Effector memory CD4-positive, alpha-beta T cell (primary cell): ENCODE data around the gene PPP1CB.
A peak's percentile ranks its signal among the peaks of the same experiment; 100 is the strongest.
"Not testable (repeated sequence)": the region's sequence is repeated elsewhere in the genome, so short reads cannot be mapped to it uniquely, and the experiment has no call there.

Experiments used
- DNase-seq, 3 donors: peaks; one replicate each; pipeline ENCODE4 v3.0.0-alpha.2; 2020
- H3K27ac ChIP-seq: 2 replicates; pipeline ENCODE4 v1.7.0; 2013; ENCODE audit warnings: mild to moderate bottlenecking, low read length, moderate library complexity; ENCODE audit not compliant: insufficient read depth, poor library complexity, severe bottlenecking
- H3K27me3 ChIP-seq: replicated peaks from 2 replicates; pipeline ENCODE4 v1.7.0; 2013; ENCODE audit warnings: mild to moderate bottlenecking, low read length; ENCODE audit not compliant: insufficient read depth, control insufficient read depth, poor library complexity, severe bottlenecking
- H3K36me3 ChIP-seq: 2 replicates; pipeline ENCODE4 v1.7.0; 2013; ENCODE audit warnings: mild to moderate bottlenecking, low read length, moderate library complexity; ENCODE audit not compliant: control insufficient read depth, insufficient read depth
- H3K4me1 ChIP-seq: 2 replicates; pipeline ENCODE4 v1.7.0; 2013; ENCODE audit warnings: low read length, mild to moderate bottlenecking; ENCODE audit not compliant: control insufficient read depth, insufficient read depth, poor library complexity, severe bottlenecking
- H3K4me3 ChIP-seq: 2 replicates; pipeline ENCODE4 v1.7.0; 2013; ENCODE audit warnings: low read length, low read depth, mild to moderate bottlenecking; ENCODE audit not compliant: insufficient read depth, poor library complexity, severe bottlenecking
- H3K9me3 ChIP-seq: 2 replicates; pipeline ENCODE4 v1.7.0; 2013; ENCODE audit warnings: mild to moderate bottlenecking, low read length, moderate library complexity; ENCODE audit not compliant: control insufficient read depth

PPP1CB gene

DNA sequence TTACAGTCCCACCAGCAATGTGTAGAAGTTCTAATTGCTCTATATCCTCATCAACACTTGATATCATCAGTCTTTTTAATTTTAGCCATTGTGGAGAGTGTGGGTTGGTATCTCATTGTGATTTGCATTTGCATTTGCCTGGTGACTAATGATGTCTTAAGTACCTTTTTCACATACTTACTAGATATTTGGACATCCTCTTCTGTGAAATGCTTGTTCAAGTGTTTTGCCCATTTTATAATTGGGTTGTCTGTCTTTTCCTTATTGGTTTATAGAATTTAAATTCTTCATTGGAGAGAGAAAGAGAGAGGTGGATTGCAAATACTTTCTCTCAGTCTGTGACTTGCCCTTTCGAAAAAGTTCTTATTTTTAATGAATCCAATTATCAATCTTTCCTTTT, 14.0 kb upstream of the PPP1CB start:
- DNase-seq = no peak
- H3K36me3 ChIP-seq = no peaks in the 10 kb centered on the region
- H3K27ac ChIP-seq = no peak overlapping the region
- H3K27me3 ChIP-seq = no peaks in the 10 kb centered on the region
- no peaks in the 10 kb centered on the region for H3K9me3 ChIP-seq
- H3K4me3 ChIP-seq = no peak overlapping the region
- H3K4me1 ChIP-seq = no peaks in the 10 kb centered on the region

DNA sequence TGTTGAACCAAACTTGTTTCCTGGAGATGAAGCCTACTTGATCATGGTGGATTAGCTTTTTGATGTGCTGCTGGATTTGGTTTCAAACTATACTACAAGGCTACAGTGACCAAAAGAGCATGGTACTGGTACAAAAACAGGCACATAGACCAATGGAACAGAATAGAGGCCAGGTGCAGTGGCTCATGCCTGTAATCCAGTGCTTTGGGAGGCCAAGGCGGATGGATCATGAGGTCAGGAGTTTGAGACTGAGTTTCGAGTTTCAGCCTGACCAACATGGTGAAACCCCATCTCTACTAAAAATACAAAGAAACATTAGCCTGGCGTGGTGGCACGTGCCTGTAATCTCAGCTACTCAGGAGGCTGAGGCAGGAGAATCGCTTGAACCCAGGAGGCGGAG, 9.0 kb upstream of the PPP1CB start:
- H3K27ac ChIP-seq, H3K4me1 ChIP-seq, H3K4me3 ChIP-seq, DNase-seq, H3K27me3 ChIP-seq, H3K36me3 ChIP-seq, H3K9me3 ChIP-seq: not testable (repeated sequence)

DNA sequence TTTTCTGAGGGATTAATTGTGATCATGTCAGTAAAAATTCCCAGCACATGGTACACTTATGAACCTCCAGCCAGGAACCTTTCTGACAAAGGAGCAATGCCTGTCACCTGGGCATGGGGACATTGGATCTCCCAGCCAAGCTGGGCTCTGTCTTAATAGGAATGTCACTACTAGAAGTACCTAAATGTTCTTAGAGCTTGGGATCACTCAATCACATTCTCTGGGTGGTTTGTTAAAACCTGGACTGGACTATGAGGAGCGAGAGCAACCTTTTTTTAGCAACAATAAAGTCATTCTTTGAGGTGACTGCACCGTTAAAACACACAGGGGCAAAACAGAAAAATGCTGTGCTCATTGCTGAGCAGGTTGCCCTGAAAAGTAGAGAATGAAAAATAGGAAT, 6.4 kb upstream of the PPP1CB start:
- Histone ChIP-seq H3K36me3 (no peaks in the 10 kb centered on the region), H3K27ac (no peak overlapping the region), H3K4me1 (peaks cover 7% of the 10 kb centered on the region), H3K27me3 (no peaks in the 10 kb centered on the region), H3K4me3 (no peak overlapping the region), H3K9me3 (no peaks in the 10 kb centered on the region)
- no peak for DNase-seq

DNA sequence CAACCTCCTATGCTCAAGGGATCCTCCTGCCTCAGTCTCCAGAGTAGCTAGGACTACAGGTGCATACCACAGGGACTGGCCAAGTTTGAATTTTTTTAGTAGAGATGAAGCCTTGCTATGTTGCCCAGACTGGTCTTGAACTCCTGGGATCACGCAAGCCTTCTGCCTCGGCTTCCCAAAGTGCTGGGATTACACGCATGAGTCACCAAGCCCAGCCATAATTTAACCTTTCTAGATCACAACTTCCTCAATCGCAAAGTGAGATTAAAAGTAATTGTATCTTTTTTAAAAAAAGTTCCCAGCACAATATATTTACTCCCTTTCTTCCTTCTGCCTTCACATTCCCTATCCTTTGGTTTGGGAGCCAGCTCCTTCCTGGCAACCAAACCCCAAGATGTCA, 5.8 kb upstream of the PPP1CB start:
- Histone ChIP-seq H3K4me3 (no peak overlapping the region), H3K36me3 (no peaks in the 10 kb centered on the region), H3K9me3 (no peaks in the 10 kb centered on the region)

DNA sequence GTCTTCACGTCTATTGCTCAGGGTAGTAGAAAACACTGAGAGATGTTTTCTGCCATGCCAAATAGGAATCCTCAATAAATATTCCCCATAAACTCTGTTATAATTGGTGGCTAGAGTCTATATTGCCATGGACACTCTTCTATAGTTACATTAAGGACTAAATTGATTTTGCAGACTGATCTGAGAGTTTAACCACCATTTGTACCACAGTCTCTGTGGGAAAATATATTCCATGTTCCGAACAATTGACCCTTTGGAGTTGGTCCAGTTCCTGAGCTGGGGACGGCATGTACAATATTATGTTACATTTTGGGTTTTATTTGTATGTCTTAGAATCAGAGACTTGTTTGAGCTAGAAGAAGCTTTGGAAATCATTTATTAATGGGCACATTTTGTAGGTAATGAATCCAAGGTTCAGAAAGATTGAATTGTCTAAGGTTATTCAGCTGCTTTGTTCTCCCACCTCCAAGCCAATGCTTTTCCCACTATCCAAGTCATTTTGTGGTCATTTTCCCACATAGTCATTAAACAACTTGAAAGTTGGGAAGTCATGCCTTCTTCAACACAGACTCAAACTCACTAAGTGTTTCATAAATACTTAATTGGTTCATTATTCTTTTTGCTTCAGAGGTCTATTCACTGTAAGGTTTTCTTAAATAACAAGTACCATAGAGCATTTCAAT, 5.1 kb upstream of the PPP1CB start:
- peaks cover 13% of the 10 kb centered on the region for H3K4me1 ChIP-seq
- H3K4me3 ChIP-seq = no peak overlapping the region
- no peak overlapping the region for H3K27ac ChIP-seq
- no peak for DNase-seq
- H3K9me3 ChIP-seq = no peaks in the 10 kb centered on the region
- no peaks in the 10 kb centered on the region for H3K27me3 ChIP-seq
- no peaks in the 10 kb centered on the region for H3K36me3 ChIP-seq

More for the DNA sequence above, 5.8 kb upstream of the PPP1CB start:
- no peak for DNase-seq
- Histone ChIP-seq H3K27ac (no peak overlapping the region), H3K27me3 (no peaks in the 10 kb centered on the region), H3K4me1 (peaks cover 10% of the 10 kb centered on the region)

DNA sequence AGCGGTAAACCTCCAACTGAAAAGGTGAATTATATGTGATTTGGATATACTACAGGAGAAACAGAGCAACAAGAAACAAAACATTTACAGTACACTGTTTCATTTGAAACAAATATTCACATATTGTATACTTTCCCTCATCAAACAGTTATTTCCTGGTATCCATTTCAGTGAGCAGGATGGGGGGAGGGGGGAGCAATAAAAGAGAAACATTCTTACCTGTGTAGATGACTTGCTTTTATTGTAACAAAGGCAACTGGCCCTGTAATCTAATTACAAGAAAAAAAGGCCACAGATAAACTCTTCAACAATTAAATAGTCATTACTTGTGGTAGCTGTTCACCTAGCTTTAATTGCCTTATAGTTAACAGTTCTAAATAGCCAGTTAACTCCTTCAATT, 3.9 kb upstream of the PPP1CB start:
- DNase-seq = no peak
- Histone ChIP-seq H3K4me3 (peak overlapping the region; percentile 14), H3K4me1 (peaks cover 13% of the 10 kb centered on the region), H3K27ac (peak overlapping the region; percentile 99), H3K36me3 (no peaks in the 10 kb centered on the region), H3K9me3 (no peaks in the 10 kb centered on the region), H3K27me3 (no peaks in the 10 kb centered on the region)

DNA sequence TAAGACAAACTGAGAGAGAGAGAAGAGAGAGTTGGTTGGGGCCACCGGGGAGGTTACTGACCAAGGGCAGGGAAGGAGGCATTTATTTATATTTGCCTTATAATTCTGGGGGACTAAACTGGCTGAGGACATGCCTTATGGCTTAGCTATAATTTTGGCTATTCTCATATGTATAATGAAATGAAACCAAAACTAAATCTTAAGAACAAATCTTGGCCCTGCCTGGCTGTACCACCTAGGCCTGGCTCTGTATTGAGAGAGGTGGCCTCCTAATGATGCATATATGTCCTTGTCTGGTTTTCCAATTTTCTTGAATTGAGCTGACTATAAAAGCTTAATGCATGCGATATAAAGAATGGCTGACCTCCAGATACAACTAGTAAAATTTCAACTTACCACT, 3.5 kb upstream of the PPP1CB start:
- DNase-seq = no peak
- H3K27ac ChIP-seq = peak overlapping the region; percentile 99
- peaks cover 13% of the 10 kb centered on the region for H3K4me1 ChIP-seq

DNA sequence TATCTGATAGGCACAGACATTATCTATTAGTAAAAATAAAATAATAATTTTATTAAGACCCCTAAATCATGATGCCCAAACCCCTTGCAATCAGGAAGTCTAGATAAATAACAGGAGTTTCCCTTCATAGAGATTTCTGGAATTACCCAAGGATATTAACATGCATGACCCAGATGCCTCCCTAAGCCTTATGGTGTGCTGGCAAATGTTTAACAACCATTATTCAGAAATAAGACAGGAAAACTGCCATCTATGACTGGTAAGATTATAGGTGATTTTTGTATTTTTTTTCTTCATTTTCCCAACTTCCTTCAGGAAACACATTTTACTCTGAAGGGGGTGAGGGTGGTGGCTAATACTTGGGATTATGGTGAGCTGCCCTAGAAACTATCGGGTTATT, 2.7 kb upstream of the PPP1CB start:
- H3K27me3 ChIP-seq = no peaks in the 10 kb centered on the region
- H3K36me3 ChIP-seq = no peaks in the 10 kb centered on the region
- peak overlapping the region; percentile 99 for H3K27ac ChIP-seq
- H3K9me3 ChIP-seq = no peaks in the 10 kb centered on the region
- no peak overlapping the region for H3K4me3 ChIP-seq
- no peak for DNase-seq
- peaks cover 13% of the 10 kb centered on the region for H3K4me1 ChIP-seq

More for the DNA sequence above, 3.5 kb upstream of the PPP1CB start:
- peak overlapping the region; percentile 14 for H3K4me3 ChIP-seq
- no peaks in the 10 kb centered on the region for H3K9me3 ChIP-seq
- H3K36me3 ChIP-seq = no peaks in the 10 kb centered on the region
- no peaks in the 10 kb centered on the region for H3K27me3 ChIP-seq

DNA sequence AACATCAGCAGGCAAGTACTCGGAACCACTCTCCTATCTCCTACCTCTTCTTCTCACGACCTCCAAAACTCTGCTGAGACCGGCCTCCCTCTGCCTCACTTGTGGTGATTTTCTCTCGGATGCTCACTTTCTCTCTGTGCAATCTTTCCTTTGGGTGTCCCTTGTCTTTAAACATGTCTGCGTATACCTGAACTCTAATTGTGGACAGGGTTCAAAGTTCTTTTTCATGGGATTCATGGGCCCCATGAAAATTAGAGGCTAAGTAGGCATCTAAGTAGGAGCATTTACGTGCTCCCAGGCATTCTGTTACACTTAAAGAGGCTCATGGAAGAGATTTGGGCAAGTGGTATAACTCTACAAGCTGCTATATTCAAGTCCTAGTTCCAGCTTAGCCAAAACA, 2.1 kb upstream of the PPP1CB start:
- H3K27ac ChIP-seq = peak overlapping the region; percentile 99
- H3K9me3 ChIP-seq = no peaks in the 10 kb centered on the region
- no peaks in the 10 kb centered on the region for H3K36me3 ChIP-seq
- no peak for DNase-seq
- no peaks in the 10 kb centered on the region for H3K27me3 ChIP-seq
- peaks cover 13% of the 10 kb centered on the region for H3K4me1 ChIP-seq
- no peak overlapping the region for H3K4me3 ChIP-seq

DNA sequence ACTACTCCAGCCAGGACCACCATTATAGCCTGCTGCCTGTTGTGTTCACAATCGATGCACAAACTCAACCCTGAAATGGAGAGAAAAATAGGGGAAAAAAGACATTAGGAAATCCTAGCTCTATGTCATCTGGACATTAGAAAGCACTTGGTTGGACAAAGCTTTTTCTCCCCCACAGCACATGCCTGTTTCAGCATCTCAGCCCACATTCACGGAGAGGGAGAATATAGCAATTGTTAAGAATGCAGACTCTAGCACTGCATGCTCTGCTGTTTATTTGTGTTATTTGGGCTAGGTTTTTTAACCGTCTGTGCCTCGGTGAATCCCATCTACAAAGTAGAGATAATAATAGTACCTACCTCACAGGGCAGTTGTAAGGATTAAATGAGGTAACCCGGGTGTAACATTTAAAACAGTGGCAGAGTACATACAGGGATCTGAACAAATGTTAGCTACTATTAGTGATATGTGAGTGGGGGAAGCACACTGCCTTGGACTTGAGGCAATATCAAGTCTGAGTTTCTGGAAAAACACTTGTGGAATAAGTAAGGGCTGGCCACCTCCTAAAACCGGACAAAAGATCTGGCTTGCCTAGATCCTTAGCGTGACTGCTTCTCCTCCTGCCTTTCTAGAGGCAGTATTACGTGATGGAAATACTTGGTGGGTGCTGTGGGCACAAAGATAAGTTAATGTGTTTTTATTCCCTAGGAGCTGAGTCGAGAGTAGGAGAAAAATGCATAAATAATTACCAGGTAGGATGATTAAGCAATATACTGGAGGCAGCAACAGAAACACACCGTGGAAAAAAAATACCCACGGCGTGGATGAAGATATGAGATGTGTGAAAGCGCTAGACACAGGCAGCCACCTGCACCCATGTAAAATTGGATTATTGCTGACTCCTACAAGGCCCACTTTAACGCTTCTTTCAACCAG, 1.0 kb upstream of the PPP1CB start:
- DNase-seq = peak in 2 of 3 donors; percentile 19 to 20

More for the DNA sequence above, 1.0 kb upstream of the PPP1CB start:
- Histone ChIP-seq H3K27ac (peak overlapping the region; percentile 99), H3K36me3 (no peaks in the 10 kb centered on the region), H3K9me3 (no peaks in the 10 kb centered on the region), H3K4me1 (peaks cover 13% of the 10 kb centered on the region), H3K27me3 (no peaks in the 10 kb centered on the region), H3K4me3 (peak overlapping the region; percentile 72)
